ENCODE measurements around the gene ADAMTS4. TPM values are rescaled to one million over a fixed set of nuclear protein-coding genes. Genes with fewer than 3 reads are reported as not detected.

The ADAMTS4 gene
- total RNA-seq, 1 donor from 2014 or later, result 1.2 TPM

DNA sequence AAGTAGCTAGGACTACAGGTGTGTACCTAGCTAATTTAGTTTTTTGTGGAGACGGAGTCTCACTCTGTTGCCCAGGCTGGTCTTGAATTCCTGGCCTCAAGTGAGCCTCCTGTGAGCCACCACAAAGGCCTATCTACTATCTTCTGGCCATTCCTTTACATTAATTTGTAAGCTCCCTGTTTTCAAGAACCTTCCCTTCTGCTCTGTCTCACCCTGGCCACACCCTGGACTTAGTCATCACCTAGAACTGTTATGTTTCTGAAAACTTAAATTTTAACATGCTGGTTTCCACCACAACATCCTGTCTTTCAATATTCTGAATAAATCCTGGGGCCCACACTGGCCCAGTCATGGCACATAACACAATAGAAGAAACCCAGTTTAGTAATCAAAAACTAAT lies 16.6 kb downstream of the ADAMTS4 start:
- Mint-ChIP-seq H3K27ac (ENCODE audit: unreplicated experiment) (peak overlapping the region; percentile 1), H3K4me1 (ENCODE audit: unreplicated experiment) (peaks cover 26% of the 10 kb centered on the region), H3K27me3 (ENCODE audit: unreplicated experiment) (no peaks in the 10 kb centered on the region), H3K9me3 (ENCODE audit: unreplicated experiment) (no peaks in the 10 kb centered on the region), H3K36me3 (ENCODE audit: unreplicated experiment) (no peaks in the 10 kb centered on the region), H3K4me3 (ENCODE audit: unreplicated experiment) (no peak overlapping the region)
- DNase-seq (ENCODE audit: extremely low spot score, unreplicated experiment), result no peak
- TF ChIP-seq, protein P1, sequence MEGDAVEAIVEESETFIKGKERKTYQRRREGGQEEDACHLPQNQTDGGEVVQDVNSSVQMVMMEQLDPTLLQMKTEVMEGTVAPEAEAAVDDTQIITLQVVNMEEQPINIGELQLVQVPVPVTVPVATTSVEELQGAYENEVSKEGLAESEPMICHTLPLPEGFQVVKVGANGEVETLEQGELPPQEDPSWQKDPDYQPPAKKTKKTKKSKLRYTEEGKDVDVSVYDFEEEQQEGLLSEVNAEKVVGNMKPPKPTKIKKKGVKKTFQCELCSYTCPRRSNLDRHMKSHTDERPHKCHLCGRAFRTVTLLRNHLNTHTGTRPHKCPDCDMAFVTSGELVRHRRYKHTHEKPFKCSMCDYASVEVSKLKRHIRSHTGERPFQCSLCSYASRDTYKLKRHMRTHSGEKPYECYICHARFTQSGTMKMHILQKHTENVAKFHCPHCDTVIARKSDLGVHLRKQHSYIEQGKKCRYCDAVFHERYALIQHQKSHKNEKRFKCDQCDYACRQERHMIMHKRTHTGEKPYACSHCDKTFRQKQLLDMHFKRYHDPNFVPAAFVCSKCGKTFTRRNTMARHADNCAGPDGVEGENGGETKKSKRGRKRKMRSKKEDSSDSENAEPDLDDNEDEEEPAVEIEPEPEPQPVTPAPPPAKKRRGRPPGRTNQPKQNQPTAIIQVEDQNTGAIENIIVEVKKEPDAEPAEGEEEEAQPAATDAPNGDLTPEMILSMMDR (IDR thresholded peaks at IDR 0.05), result no peak

DNA sequence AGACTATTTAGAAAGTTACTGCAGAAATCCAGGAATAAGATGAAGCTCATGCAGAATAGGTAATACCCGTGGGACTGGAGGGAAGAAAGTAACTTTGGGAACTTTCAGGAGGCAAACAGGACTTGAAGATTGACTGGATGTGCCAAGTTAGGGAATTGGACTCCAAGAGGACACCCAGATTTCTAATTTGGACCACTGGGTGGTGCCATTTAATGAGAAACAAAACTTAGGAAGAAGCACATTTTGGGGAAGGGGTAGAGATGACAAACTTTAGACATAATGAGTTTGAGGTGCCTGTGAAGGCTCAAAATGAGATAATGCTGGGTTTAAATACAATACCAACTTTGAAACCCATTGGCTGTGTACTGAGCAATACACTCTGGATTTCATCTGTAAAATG lies 18.2 kb downstream of the ADAMTS4 start:
- Mint-ChIP-seq H3K4me1 (ENCODE audit: unreplicated experiment) (peaks cover 36% of the 10 kb centered on the region), H3K4me3 (ENCODE audit: unreplicated experiment) (no peak overlapping the region), H3K36me3 (ENCODE audit: unreplicated experiment) (no peaks in the 10 kb centered on the region), H3K27ac (ENCODE audit: unreplicated experiment) (no peak overlapping the region), H3K27me3 (ENCODE audit: unreplicated experiment) (no peaks in the 10 kb centered on the region), H3K9me3 (ENCODE audit: unreplicated experiment) (no peaks in the 10 kb centered on the region)
- no peak for DNase-seq (ENCODE audit: extremely low spot score, unreplicated experiment)
- TF ChIP-seq, protein P1 (IDR thresholded peaks at IDR 0.05), result peak; percentile 38

DNA sequence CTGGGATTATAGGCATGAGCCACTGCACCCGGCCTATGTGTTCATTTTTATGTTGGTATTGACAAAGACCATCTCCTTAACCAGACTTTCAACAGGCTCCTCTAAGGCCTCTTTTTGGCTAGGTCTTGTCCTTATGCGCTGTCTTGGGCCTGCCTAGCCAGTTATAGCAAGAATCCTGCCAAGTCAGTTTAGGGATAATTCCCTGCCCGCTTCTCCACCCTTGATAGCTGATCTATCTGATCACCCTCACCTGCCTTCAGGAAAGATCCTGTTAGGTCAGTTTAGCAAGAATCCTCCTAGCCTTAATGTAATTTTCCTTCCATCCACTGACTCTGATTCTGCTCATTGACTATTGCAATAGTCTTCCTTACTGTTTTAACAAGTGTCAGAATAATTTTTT lies 19.2 kb downstream of the ADAMTS4 start:
- no peak overlapping the region for H3K4me3 Mint-ChIP-seq (ENCODE audit: unreplicated experiment)
- no peak for DNase-seq (ENCODE audit: extremely low spot score, unreplicated experiment)
- peaks cover 32% of the 10 kb centered on the region for H3K4me1 Mint-ChIP-seq (ENCODE audit: unreplicated experiment)
- no peak overlapping the region for H3K27ac Mint-ChIP-seq (ENCODE audit: unreplicated experiment)
- no peaks in the 10 kb centered on the region for H3K27me3 Mint-ChIP-seq (ENCODE audit: unreplicated experiment)
- peaks cover 1% of the 10 kb centered on the region for H3K36me3 Mint-ChIP-seq (ENCODE audit: unreplicated experiment)
- no peaks in the 10 kb centered on the region for H3K9me3 Mint-ChIP-seq (ENCODE audit: unreplicated experiment)
- TF ChIP-seq, protein P1 (IDR thresholded peaks at IDR 0.05), result no peak

DNA sequence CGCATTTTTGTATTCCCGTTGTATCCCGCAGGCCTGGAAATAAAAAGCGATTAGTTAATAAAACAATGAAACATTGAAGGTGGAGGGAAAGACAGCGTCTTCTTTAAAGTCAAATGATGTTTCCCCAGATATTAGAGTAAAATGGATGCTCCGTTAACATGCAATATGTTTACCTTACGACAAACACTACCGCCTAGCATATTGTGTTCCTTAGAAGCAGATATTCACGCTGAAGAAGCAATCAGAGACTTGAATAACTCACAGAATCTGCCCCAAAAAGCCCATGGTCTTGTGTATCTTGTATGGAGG lies 21.0 kb downstream of the ADAMTS4 start:
- TF ChIP-seq, protein P1 (IDR thresholded peaks at IDR 0.05), result no peak
- Mint-ChIP-seq H3K36me3 (ENCODE audit: unreplicated experiment) (peaks cover 17% of the 10 kb centered on the region), H3K27me3 (ENCODE audit: unreplicated experiment) (no peaks in the 10 kb centered on the region), H3K27ac (ENCODE audit: unreplicated experiment) (peak overlapping the region; percentile 97), H3K4me1 (ENCODE audit: unreplicated experiment) (peaks cover 41% of the 10 kb centered on the region), H3K4me3 (ENCODE audit: unreplicated experiment) (peak overlapping the region; percentile 100), H3K9me3 (ENCODE audit: unreplicated experiment) (no peaks in the 10 kb centered on the region)
- no peak for DNase-seq (ENCODE audit: extremely low spot score, unreplicated experiment)

DNA sequence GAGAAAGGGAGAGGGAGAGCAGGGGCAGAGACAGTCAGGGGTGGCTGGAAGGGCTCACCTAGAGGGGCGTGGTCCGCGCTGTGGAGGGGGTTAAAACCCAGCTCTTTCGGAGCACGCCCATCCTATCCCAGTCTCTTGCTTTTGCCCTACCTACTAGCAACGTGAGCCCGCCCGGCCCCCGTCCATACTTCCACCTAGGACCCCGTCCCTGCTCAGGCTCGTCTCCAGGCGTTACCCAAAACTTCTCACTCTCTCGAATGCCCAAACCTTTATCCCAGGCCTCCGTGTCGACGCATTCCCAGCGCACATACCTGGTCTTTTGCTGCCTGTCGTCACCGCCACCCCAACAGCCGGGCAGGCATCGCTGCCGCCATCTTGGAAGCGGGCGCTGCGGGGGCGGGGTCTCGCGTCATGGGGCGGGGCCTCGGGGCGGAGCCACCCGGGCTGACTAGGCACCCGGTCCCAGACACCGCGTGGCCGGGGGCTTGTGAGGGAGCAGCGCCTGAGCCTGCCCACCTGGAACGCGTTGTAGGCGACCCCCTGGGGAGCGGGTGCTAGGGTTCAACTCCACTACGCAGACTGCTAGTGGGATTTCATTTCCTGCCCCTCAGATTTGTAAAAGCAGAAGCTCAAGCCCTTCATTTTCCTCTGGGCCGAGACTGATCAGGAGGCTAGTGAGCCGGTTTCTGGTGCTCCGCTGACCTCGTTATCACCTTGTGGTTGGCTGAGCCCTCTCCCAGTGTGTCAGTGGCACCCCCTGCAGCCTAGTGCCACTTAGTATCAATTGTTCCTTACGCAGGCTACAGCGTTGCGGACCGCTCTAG lies 21.5 kb downstream of the ADAMTS4 start, which contains the start of gene B4GALT3:
TSS of gene B4GALT3 (minus strand) at position 396 of the 824 bp plus-strand sequence. CDS start 1,447 bp downstream, outside the sequence.
- Mint-ChIP-seq H3K27ac (ENCODE audit: unreplicated experiment) (peak within 1 kb of the TSS; percentile 97), H3K4me1 (ENCODE audit: unreplicated experiment) (peaks cover 42% of the 10 kb centered on the region), H3K27me3 (ENCODE audit: unreplicated experiment) (no peaks in the 10 kb centered on the region), H3K4me3 (ENCODE audit: unreplicated experiment) (peak within 1 kb of the TSS; percentile 100), H3K9me3 (ENCODE audit: unreplicated experiment) (no peaks in the 10 kb centered on the region), H3K36me3 (ENCODE audit: unreplicated experiment) (peaks cover 20% of the 10 kb centered on the region)
- TF ChIP-seq, protein P1 (IDR thresholded peaks at IDR 0.05), result no peak
- DNase-seq (ENCODE audit: extremely low spot score, unreplicated experiment), result peak; percentile 96

Data from osteocyte (in vitro differentiated cells).